Stimulated activated CD4-positive, alpha-beta T cell treated with anti-CD3 and anti-CD28 coated beads, Interleukin-1b, Interleukin-23, amount 100 ng/mL, for 48 hours (primary cell): Measurements from ENCODE around the gene CFAP97D1.

Source experiments
- DNase-seq: peaks from one replicate; pipeline ENCODE4 v3.0.0-alpha.2; 2020

CFAP97D1 gene

GRCh38 chr17:43830510-43831140, 50.4 kb downstream of the CFAP97D1 start:
- DNase-seq: peak; percentile 16

- DNase-seq: no peak
Observed at GRCh38 chr17:43831633-43832032, 51.4 kb downstream of the CFAP97D1 start.

GRCh38 chr17:43832168-43832975, 52.1 kb downstream of the CFAP97D1 start:
- DNase-seq: peak; percentile 7

- DNase-seq: peak; percentile 10
Observed at GRCh38 chr17:43832976-43833829, 53.0 kb downstream of the CFAP97D1 start, which contains the start of gene MPP3. MPP3 (minus strand) TSS chr17:43833146; CDS start chr17:43831906, 1,240 bp downstream.

GRCh38 chr17:43834106-43834505, 53.9 kb downstream of the CFAP97D1 start:
- DNase-seq: no peak
